ENCODE measurements around the gene DGKZ. TPM values are rescaled to one million over a fixed set of nuclear protein-coding genes. Genes with fewer than 3 reads are reported as not detected.

DGKZ gene
- total RNA-seq, 1 experiment from 2014 or later, result 68.9 TPM

DNA sequence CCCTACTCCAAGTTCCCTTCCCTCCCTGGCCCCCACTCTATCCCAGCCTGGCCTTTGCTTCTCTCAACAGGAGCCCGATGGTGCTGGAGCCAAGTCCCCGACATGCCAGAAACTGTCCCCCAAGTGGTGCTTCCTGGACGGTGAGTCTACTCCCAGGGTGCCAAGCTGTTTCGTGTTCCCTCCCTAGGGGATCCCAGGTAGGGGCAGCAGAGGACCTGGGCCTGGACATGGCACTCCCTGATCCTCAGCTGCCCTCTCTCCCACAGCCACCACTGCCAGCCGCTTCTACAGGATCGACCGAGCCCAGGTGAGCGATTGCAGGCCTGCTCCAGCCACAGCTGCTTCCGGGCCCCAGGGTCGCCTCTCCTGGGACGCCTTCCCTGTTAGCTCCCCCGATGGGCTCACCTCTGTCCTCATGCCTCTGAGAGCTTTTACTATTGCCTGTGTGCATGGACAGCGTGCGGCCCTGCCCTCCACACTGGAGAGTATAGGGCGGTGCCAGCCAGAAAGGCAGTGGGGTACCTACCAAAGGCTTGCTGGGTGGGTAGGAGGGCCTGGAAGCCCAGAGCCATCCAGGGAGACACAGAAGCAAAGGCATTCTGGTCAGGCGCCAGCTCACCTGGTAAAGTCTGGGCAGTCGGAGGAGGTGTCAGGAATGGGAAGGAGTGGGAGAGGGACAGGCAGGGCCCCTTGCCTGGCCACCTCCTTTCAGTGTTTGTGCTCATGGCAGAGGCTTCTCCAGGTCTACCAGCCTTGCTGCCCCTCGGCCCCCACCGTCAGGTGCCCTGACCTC lies 29.2 kb downstream of the DGKZ start:
- Histone ChIP-seq H3K56ac (ENCODE audit: insufficient read length, low read depth, low read length) (no peak overlapping the region), H3K4me2 (ENCODE audit: insufficient read depth, insufficient read length, low read length) (no peak overlapping the region), H2BK20ac (ENCODE audit: low read depth, low read length, poor library complexity, severe bottlenecking) (no peak overlapping the region), H3K9ac (ENCODE audit: extremely low read depth, insufficient read length, low read length) (no peak overlapping the region), H4K5ac (ENCODE audit: insufficient read length, low read depth, low read length) (no peak overlapping the region), H3K27ac (ENCODE audit: insufficient read length, low read depth, low read length) (no peak overlapping the region), H3K79me2 (ENCODE audit: insufficient read depth, low read length) (no peaks in the 10 kb centered on the region), H3K4ac (ENCODE audit: low read depth, low read length) (no peak overlapping the region), H3K4me1 (ENCODE audit: insufficient read depth, low read length) (no peaks in the 10 kb centered on the region), H2AK5ac (ENCODE audit: insufficient read length, low read length) (no peak overlapping the region), H4K8ac (replicated peaks; ENCODE audit: insufficient read length, low read depth, low read length) (no peak overlapping the region), H3T11ph (ENCODE audit: low read length) (no peak overlapping the region), H2AFZ (ENCODE audit: low read length) (no peak overlapping the region), H2BK120ac (ENCODE audit: low read depth, low read length, poor library complexity, severe bottlenecking) (no peak overlapping the region), H3K79me1 (ENCODE audit: insufficient read depth, low read depth, low read length, poor library complexity, severe bottlenecking) (no peaks in the 10 kb centered on the region), H3K23me2 (ENCODE audit: insufficient read length, low read depth, low read length, poor library complexity, severe bottlenecking) (no peaks in the 10 kb centered on the region), H3K23ac (ENCODE audit: insufficient read length, low read depth, low read length) (no peak overlapping the region), H2BK15ac (ENCODE audit: low read depth, low read length) (no peak overlapping the region), H3K14ac (ENCODE audit: insufficient read depth, low read length) (no peak overlapping the region), H2BK12ac (ENCODE audit: insufficient read length, low read depth, low read length) (no peak overlapping the region), H2BK5ac (ENCODE audit: insufficient read length, low read length) (no peak overlapping the region), H3K18ac (ENCODE audit: insufficient read length, low read depth, low read length) (no peak overlapping the region), H4K20me1 (ENCODE audit: control insufficient read depth, insufficient read depth, insufficient read length) (no peaks in the 10 kb centered on the region), H3K9me3 (ENCODE audit: control insufficient read depth, low read depth, low read length) (no peaks in the 10 kb centered on the region), H3K27me3 (ENCODE audit: insufficient read depth, low read length) (no peaks in the 10 kb centered on the region), H4K91ac (ENCODE audit: insufficient read length, low read depth, low read length) (no peak overlapping the region)
- WGBS (ENCODE audit: extremely low coverage, insufficient read length, low lambda C conversion rate), result no CpG with 5 or more reads among the region's 19 CpGs
- H3K36me3 Mint-ChIP-seq (ENCODE audit: insufficient read depth in 1 of 3, low read depth in 3 of 3), result peaks cover 13 to 48% (median 45%) of the 10 kb centered on the region in 3 experiments; a peak in 6 of 7 replicates
- no peak for TF ChIP-seq CTCF (conservative IDR thresholded peaks at IDR 0.05)
- H3K27ac Mint-ChIP-seq, result no peak overlapping the region; a peak in 1 of 7 replicates
- H3K27me3 Mint-ChIP-seq (ENCODE audit: low read depth), result no peaks in the 10 kb centered on the region
- H3K4me3 Mint-ChIP-seq, result no peak overlapping the region
- peaks cover 6 to 8% of the 10 kb centered on the region in 2 experiments for H3K4me1 Mint-ChIP-seq
- no peaks in the 10 kb centered on the region; a peak in 1 of 5 replicates for H3K9me3 Mint-ChIP-seq
- DNase-seq, result no peak
